Activated CD4-positive, alpha-beta T cell treated with anti-CD3 and anti-CD28 coated beads, Interleukin-2, amount 50 U/mL, for 4 hours (primary cell): ENCODE data around the gene GALNTL6.
"Not testable (repeated sequence)": the region's sequence is repeated elsewhere in the genome, so short reads cannot be mapped to it uniquely, and the experiment has no call there.

Experiments used
- DNase-seq, 2 experiments: peaks; one replicate each; pipeline ENCODE4 v3.0.0-alpha.2; 2020

Gene GALNTL6

DNA sequence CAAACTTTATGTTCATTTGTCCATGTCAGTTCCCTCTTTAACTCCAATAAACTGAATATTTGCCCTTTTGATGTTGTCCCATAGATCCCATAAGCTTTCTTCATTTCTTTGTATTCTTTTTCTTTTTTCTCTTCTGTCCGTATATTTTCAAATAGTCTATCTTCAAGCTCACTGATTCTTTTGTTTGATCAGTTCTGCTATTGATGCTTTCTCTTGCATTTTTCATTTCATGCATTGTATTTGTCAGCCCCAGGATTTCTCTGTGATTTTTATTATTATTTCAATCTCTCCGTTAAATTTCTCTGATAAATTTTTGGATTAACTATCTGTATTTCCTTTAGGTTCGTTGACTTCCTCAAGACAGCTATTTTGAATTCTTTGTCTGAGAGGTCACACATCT, 1082.5 kb downstream of the GALNTL6 start:
- DNase-seq, result no peak

DNA sequence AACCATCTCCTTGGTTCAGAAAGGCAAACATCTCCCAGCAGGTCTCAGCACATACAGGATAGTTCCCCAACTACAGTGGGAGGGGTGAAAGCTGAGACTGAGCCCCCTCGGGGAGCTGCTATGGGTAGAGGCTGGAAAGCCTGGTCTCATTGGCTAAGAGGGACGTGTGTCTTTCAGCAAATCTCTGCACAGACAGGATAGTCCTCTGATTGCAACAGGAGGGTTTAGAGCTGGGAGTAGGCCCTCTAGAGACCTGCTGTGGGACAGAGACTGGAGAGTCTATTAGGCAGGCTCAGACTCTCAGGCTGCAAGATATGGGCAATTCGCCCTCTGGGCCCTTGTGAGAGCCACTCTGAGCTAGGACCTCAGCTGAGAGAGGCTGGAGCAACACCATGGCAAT, 1083.8 kb downstream of the GALNTL6 start:
- DNase-seq, result no peak

GRCh38 chr4:172898715-172899114, 1085.5 kb downstream of the GALNTL6 start:
- no peak for DNase-seq

GRCh38 chr4:172899861-172900260, 1086.7 kb downstream of the GALNTL6 start:
- no peak for DNase-seq

- DNase-seq, result no peak
Measured at GRCh38 chr4:172900900-172901299, 1087.7 kb downstream of the GALNTL6 start.

GRCh38 chr4:172912468-172912867, 1099.3 kb downstream of the GALNTL6 start:
- DNase-seq, result not testable (repeated sequence)

DNA sequence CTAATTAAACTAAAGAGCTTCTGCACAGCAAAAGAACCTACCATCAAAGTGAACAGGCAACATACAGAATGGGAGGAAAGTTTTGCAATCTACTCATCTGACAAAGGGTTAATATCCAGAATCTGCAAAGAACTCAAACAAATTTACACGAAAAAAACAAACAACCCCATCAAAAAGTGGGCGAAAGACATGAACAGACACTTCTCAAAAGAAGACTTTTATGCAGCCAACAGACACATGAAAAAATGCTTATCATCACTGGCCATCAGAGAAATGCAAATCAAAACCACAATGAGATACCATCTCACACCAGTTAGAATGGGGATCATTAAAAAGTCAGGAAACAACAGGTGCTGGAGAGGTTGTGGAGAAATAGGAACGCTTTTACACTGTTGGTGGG, 1104.2 kb downstream of the GALNTL6 start:
- not testable (repeated sequence) for DNase-seq

DNA sequence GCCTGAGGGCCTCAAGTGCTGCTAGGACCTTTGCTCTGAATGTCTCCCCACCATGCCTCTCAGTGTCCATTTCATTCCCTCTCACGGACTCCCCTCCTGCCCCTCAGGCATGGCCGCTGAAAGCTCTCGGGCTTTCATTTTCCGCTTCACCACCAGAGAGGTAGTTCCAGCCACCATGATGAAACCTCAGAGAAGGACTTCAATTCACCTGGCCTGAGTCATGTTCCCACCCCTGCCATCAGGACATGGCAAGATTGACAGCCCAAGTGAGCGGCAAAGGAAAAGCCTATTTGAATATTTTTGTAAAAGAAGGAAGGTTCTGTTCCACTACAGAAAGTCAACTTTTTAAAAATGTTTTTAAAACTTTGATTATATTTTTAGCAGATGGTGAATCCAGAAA, 1106.1 kb downstream of the GALNTL6 start:
- DNase-seq, result no peak

GRCh38 chr4:172927096-172927814, 1114.1 kb downstream of the GALNTL6 start:
- DNase-seq, result no peak

- DNase-seq, result no peak
Measured at GRCh38 chr4:172928347-172928746, 1115.1 kb downstream of the GALNTL6 start.

DNA sequence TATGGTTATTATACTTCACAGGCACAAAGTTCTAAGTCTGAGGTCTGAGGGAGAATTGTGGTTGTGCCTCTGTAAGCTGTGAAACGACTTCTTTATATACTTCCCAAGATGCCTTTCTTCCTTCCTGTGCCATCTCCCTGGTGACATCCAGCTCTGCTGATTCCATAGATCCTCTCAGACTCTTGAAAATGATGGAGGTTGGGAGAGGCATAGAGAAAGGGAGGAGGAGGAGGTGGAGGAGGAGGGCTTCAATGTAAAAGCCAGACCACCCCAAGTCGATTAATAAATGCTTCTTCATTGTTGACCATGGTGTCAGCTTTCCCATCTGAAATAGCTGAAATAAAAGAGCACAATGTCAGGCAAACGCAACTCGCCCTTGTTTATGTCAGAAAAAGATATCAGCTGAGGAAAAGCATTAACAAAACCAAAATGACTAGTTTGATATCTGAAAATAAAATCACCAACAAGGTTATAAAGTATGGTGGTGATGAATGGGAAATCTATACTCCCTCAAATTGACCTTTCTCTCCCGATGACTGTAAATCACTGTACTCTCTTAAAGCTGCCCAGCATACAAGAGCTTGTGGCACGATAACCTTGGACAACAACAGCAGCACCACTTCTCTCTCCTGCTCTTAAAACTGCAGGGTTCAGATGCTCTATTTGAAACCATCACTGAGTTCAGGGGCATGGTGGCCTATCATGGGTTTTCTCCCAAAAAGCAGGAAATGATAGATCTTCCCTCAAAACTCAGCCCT, 1125.0 kb downstream of the GALNTL6 start:
- no peak for DNase-seq

- no peak for DNase-seq
Measured at GRCh38 chr4:172938870-172939269, 1125.7 kb downstream of the GALNTL6 start.

DNA sequence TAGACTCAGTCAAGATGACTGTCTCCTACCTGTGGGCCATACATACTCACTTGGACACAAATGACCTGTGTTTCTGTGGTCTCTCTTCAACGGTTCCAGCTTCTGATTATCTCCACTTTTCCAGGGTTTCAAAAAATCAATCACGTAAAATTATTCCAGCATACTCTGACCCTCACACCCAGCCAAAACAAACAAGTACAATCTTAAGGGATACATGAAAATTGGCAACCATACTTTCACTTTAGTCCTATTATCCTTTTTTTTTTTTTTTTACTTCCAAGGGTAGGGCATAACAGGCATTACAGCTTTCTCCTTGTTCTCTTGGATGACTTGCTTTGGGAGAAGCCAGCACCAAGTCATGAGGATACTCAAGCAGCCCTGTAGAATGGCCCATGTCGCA, 1129.6 kb downstream of the GALNTL6 start:
- no peak for DNase-seq

- no peak for DNase-seq
Measured at GRCh38 chr4:172945611-172946010, 1132.4 kb downstream of the GALNTL6 start.

- DNase-seq, result no peak
Measured at GRCh38 chr4:172946503-172946902, 1133.3 kb downstream of the GALNTL6 start.

DNA sequence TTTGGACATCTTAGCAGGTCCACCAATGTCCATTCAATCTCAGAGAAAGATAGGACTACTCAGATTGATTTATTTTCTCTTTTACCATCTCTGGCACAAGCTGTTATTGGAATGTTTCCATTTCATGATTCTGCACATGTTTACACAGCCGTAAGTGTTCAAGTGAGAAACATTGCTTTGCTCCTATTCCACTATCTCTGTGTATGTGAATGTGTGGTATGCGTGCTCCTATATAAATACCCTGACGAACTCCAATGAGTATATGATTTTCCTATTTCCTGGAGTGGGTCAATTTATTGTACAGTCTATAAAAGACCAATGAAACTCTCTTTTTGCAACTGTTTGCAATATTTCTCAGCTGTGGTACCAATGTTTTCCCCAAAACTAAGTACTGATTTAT, 1134.4 kb downstream of the GALNTL6 start:
- no peak for DNase-seq

DNA sequence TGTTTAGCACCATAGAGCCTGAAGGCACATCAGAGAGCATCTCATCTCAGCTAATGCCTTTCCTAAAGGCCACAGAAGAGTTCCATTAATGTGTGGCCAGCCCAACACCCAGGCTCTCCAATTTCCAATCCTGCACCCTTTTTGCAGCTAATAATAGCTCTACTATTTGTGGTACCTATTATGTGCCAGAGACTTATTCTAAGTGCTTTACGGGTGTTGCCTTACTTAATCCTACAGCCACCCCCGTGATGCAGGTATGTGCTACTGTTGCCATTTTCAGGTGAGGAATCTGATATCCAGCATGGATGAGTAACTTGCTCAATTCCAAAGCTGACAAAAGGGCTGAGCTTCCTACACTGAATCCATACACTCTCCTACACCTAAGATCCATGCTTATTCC, 1137.8 kb downstream of the GALNTL6 start:
- DNase-seq, result no peak

GRCh38 chr4:172951679-172952451, 1138.7 kb downstream of the GALNTL6 start:
- no peak for DNase-seq

- DNase-seq, result no peak
Measured at GRCh38 chr4:172953896-172954568, 1140.8 kb downstream of the GALNTL6 start.

- DNase-seq, result not testable (repeated sequence)
Measured at GRCh38 chr4:172956340-172956739, 1143.1 kb downstream of the GALNTL6 start.

DNA sequence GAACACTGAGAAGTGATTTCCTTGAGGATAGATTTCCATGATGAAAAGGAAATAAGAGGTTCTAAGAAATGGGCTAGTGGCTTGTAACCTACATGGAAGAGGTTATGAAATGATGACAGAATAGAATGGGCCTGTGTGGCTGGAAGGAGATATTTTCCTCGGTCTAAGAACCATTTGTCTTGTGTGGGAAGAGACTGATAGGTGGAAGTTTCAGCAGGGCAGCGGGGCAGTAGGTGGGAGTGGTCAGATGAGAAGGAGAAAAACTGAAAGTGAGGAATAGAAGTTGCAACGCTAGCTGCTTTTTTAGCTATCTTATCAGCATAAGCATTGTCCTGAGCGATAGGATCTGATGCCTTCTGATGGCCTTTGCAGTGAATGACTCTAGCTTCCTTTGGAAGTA, 1144.0 kb downstream of the GALNTL6 start:
- DNase-seq, result no peak

DNA sequence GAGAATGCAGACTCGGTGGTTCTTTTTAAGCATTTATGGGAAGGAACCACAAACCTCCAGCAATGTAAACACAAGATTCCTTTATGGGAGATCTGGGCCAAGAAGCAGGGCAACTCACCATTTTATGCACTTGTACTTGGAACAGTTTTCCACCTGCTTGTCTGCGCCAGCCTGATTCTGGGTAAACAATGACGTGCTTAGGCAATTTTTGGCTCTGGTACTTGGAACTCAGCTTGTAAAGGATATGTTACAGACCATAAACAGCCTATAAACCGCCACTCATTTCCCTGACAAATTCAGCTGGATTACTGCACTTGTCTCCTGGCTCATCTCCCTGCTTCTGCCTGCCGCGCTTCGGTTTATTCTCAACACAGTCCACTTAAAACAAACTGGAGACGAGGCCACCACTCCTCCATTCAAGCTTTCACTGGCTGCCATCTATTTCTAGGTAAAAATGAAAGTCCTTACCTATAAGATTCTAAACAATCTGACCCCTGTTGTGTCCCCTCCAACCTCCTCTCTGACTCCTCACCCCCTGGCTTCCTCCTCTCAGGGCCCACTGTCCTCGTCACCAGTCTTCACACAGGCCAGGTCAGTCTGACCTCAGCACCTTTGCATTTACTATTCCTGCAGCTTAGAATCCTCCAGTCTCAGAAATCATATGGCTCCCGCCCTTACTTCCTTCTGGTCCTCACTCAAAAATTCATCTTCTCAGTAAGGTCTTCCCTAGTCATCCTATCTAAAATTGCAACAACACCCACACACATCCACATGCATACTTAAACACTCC, 1149.6 kb downstream of the GALNTL6 start:
- DNase-seq, result no peak
